NCI-H2029 (cell line): ENCODE measurements around the gene CCDC194.

Experiments
- DNase-seq: peaks from one replicate; lab custom pipeline; 2025; lab: John Stamatoyannopoulos, UW

Gene CCDC194

GRCh38 chr19:17393914-17394313 is at the start of gene CCDC194:
Gene CCDC194, minus strand, starts transcription at chr19:17394196. Its CDS starts 38 bp downstream, at chr19:17394158.
- no peak for DNase-seq

- DNase-seq, result no peak
Measured at GRCh38 chr19:17441241-17442021, 47.4 kb upstream of the CCDC194 start.

- no peak for DNase-seq
Measured at GRCh38 chr19:17436874-17437267, 42.9 kb upstream of the CCDC194 start.

GRCh38 chr19:17436094-17436873 is 42.3 kb upstream of the CCDC194 start:
- no peak for DNase-seq

- no peak for DNase-seq
Measured at GRCh38 chr19:17435218-17435617, 41.2 kb upstream of the CCDC194 start.

- no peak for DNase-seq
Measured at GRCh38 chr19:17431417-17431816, 37.4 kb upstream of the CCDC194 start.

- DNase-seq, result no peak
Measured at GRCh38 chr19:17429641-17430113, 35.7 kb upstream of the CCDC194 start.

GRCh38 chr19:17424743-17425365 is 30.9 kb upstream of the CCDC194 start:
- DNase-seq, result peak; percentile 28

- no peak for DNase-seq
Measured at GRCh38 chr19:17423429-17424208, 29.6 kb upstream of the CCDC194 start.

- no peak for DNase-seq
Measured at GRCh38 chr19:17421942-17422341, 27.9 kb upstream of the CCDC194 start.

- peak; percentile 7 for DNase-seq
Measured at GRCh38 chr19:17420475-17420924, 26.5 kb upstream of the CCDC194 start.

GRCh38 chr19:17419621-17420474 is 25.9 kb upstream of the CCDC194 start, which contains the start of gene MVB12A:
Gene MVB12A, plus strand, starts transcription at chr19:17420047. Its CDS starts 89 bp downstream, at chr19:17420136.
- peak; percentile 98 for DNase-seq

GRCh38 chr19:17419154-17419620 is 25.2 kb upstream of the CCDC194 start:
- no peak for DNase-seq

- no peak for DNase-seq
Measured at GRCh38 chr19:17418710-17419109, 24.7 kb upstream of the CCDC194 start.

GRCh38 chr19:17415121-17415520 is 21.1 kb upstream of the CCDC194 start:
- DNase-seq, result no peak

- DNase-seq, result no peak
Measured at GRCh38 chr19:17414097-17414496, 20.1 kb upstream of the CCDC194 start.

GRCh38 chr19:17411801-17412200 is 17.8 kb upstream of the CCDC194 start:
- no peak for DNase-seq

- no peak for DNase-seq
Measured at GRCh38 chr19:17409990-17410389, 16.0 kb upstream of the CCDC194 start.

- DNase-seq, result no peak
Measured at GRCh38 chr19:17406887-17407196, 12.8 kb upstream of the CCDC194 start.

GRCh38 chr19:17406046-17406886 is 12.3 kb upstream of the CCDC194 start:
- no peak for DNase-seq
